ENCODE measurements around the gene EMP2.

GRCh38 chr16:10529895-10530669, 50.3 kb downstream of the EMP2 start:
- TF ChIP-seq CTCF (conservative IDR thresholded peaks at IDR 0.05 in 1 of 2, IDR thresholded peaks at IDR 0.05 in 1 of 2; ENCODE audit: low read depth in 1 of 2, low read length in 2 of 2) (no peak), EZH2 (IDR thresholded peaks at IDR 0.05; ENCODE audit: low read length, missing control alignments) (no peak)

All from fibroblast of lung (primary cell).